Measurements from ENCODE around the gene MANBA.

Gene MANBA

GRCh38 chr4:102678107-102678506 is 82.7 kb downstream of the MANBA start:
- DNase-seq (ENCODE audit: low read depth): no peak

GRCh38 chr4:102675141-102675540 is 85.6 kb downstream of the MANBA start:
- no peak for DNase-seq (ENCODE audit: low read depth)

- DNase-seq (ENCODE audit: low read depth): no peak
These were observed 93.8 kb downstream of the MANBA start for GRCh38 chr4:102667001-102667400.

GRCh38 chr4:102665527-102665926 is 95.2 kb downstream of the MANBA start:
- no peak for DNase-seq (ENCODE audit: low read depth)

- DNase-seq (ENCODE audit: low read depth): no peak
These were observed 97.7 kb downstream of the MANBA start for GRCh38 chr4:102663073-102663472.

GRCh38 chr4:102657206-102657605 is 103.6 kb downstream of the MANBA start:
- DNase-seq (ENCODE audit: low read depth): no peak

GRCh38 chr4:102647117-102647516 is 113.7 kb downstream of the MANBA start:
- no peak for DNase-seq (ENCODE audit: low read depth)

- DNase-seq (ENCODE audit: low read depth): no peak
These were observed 118.0 kb downstream of the MANBA start for GRCh38 chr4:102642631-102643298.

- no peak for DNase-seq (ENCODE audit: low read depth)
These were observed 119.0 kb downstream of the MANBA start for GRCh38 chr4:102641793-102642192.

- DNase-seq (ENCODE audit: low read depth): no peak
These were observed 120.1 kb downstream of the MANBA start for GRCh38 chr4:102640669-102641068.

GRCh38 chr4:102639598-102639997 is 121.2 kb downstream of the MANBA start:
- DNase-seq (ENCODE audit: low read depth): no peak

GRCh38 chr4:102638621-102639020 is 122.1 kb downstream of the MANBA start:
- DNase-seq (ENCODE audit: low read depth): no peak

GRCh38 chr4:102637391-102637790 is 123.4 kb downstream of the MANBA start:
- DNase-seq (ENCODE audit: low read depth): no peak

GRCh38 chr4:102633100-102633499 is 127.7 kb downstream of the MANBA start:
- DNase-seq (ENCODE audit: low read depth): no peak

- DNase-seq (ENCODE audit: low read depth): no peak
These were observed 128.3 kb downstream of the MANBA start for GRCh38 chr4:102632241-102633065.

GRCh38 chr4:102631616-102632015 is 129.2 kb downstream of the MANBA start:
- no peak for DNase-seq (ENCODE audit: low read depth)

GRCh38 chr4:102629673-102630072 is 131.1 kb downstream of the MANBA start:
- no peak for DNase-seq (ENCODE audit: low read depth)

GRCh38 chr4:102627831-102628523 is 132.8 kb downstream of the MANBA start:
- DNase-seq (ENCODE audit: low read depth): no peak

GRCh38 chr4:102625232-102625930 is 135.4 kb downstream of the MANBA start:
- no peak for DNase-seq (ENCODE audit: low read depth)

- DNase-seq (ENCODE audit: low read depth): no peak
These were observed 136.3 kb downstream of the MANBA start for GRCh38 chr4:102624505-102624904.

GRCh38 chr4:102623622-102624021 is 137.1 kb downstream of the MANBA start:
- DNase-seq (ENCODE audit: low read depth): no peak
